Measurements from ENCODE around the gene IL1RAP.

- TF ChIP-seq POLR2A (IDR thresholded peaks at IDR 0.05): no peak
- TF ChIP-seq, protein P1, sequence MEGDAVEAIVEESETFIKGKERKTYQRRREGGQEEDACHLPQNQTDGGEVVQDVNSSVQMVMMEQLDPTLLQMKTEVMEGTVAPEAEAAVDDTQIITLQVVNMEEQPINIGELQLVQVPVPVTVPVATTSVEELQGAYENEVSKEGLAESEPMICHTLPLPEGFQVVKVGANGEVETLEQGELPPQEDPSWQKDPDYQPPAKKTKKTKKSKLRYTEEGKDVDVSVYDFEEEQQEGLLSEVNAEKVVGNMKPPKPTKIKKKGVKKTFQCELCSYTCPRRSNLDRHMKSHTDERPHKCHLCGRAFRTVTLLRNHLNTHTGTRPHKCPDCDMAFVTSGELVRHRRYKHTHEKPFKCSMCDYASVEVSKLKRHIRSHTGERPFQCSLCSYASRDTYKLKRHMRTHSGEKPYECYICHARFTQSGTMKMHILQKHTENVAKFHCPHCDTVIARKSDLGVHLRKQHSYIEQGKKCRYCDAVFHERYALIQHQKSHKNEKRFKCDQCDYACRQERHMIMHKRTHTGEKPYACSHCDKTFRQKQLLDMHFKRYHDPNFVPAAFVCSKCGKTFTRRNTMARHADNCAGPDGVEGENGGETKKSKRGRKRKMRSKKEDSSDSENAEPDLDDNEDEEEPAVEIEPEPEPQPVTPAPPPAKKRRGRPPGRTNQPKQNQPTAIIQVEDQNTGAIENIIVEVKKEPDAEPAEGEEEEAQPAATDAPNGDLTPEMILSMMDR (IDR thresholded peaks at IDR 0.05): no peak
These were observed 27.7 kb downstream of the IL1RAP start for GRCh38 chr3:190541560-190541959.
